GM12878 (cell line): ENCODE measurements around the gene CLCA2.

Source experiments
- BHLHE40 ChIP-seq, 2 experiments: fragments of 450-650 bp in 1 of 2; IDR thresholded peaks; 2 replicates each; pipeline ENCODE4 v1.6.1; 2011 to 2017; ENCODE audit warnings: low read depth in 2 of 2, borderline replicate concordance in 1 of 2, improper control_type of control experiment in 1 of 2, low read length in 1 of 2, mild to moderate bottlenecking in 1 of 2
- CHD1 ChIP-seq: IDR thresholded peaks from 2 replicates; pipeline ENCODE4 v1.6.1; 2012; ENCODE audit warnings: low read depth, low read length, improper control_type of control experiment
- EP300 ChIP-seq, 2 experiments: fragments of 150-350 bp in 1 of 2; IDR thresholded peaks; 2 replicates each; pipeline ENCODE4 v1.6.1; 2011 to 2012; ENCODE audit warnings: low read depth in 2 of 2, low read length in 2 of 2, borderline replicate concordance in 1 of 2, improper control_type of control experiment in 1 of 2, inconsistent platforms in 1 of 2; ENCODE audit not compliant: control insufficient read depth in 1 of 2
- POLR2A ChIP-seq: IDR thresholded peaks from 2 replicates; pipeline ENCODE4 v1.6.1; 2011; ENCODE audit warnings: low read depth, mild to moderate bottlenecking, low read length
- SIN3A ChIP-seq: IDR thresholded peaks from 2 replicates; pipeline ENCODE4 v1.6.1; 2012; ENCODE audit warnings: low read depth, low read length, improper control_type of control experiment

DNA sequence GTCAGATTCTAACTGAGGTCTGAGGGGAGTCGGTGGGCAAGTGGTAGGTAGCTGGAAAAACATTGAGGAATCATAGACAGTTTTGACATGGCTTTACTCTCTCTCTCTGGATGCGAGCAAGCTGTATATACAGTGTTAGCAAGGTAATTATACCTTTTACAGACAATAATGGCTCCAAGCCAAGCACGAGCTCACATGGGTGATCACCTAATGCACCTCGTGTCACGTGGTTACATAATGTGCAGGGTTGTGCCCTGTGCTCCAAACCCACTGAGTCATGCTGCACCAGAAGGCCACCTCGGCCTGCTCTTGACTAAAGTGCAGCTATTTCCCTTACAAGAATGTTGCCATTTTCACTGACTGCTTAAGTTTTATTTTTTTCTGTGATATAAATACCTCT, 7.6 kb upstream of the CLCA2 start:
- no peak for TF ChIP-seq CHD1
- no peak for TF ChIP-seq SIN3A
- TF ChIP-seq BHLHE40 (IDR thresholded peaks at IDR 0.05; ENCODE audit: borderline replicate concordance in 1 of 2, low read depth in 2 of 2, low read length in 1 of 2) = no peak
- no peak for TF ChIP-seq EP300 (IDR thresholded peaks at IDR 0.05; ENCODE audit: borderline replicate concordance in 1 of 2, control insufficient read depth in 1 of 2, low read depth in 2 of 2, low read length in 2 of 2)
- TF ChIP-seq POLR2A = no peak
